ENCODE data around the gene ANKRD6.

DNA sequence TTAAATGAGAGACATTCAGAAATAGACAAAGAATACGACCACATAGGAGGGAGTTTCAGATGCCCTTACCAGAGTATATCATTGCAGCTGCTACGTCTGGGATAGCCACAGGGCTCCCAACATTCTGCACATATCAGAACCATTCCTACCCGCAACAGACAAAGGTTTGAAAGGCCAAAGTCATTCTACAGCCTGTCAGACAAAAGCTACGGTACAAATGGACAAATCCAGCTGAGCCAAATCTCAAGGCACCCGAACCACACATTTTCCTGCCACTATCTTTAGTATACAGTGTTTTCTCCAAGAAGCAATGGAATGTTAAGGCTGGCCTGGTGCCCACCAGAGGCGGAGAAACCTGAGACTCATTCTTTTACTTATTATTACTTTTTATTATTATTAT lies 236.1 kb downstream of the ANKRD6 start:
- TF ChIP-seq POLR2A (IDR thresholded peaks at IDR 0.05): no peak
- TF ChIP-seq, protein P1, sequence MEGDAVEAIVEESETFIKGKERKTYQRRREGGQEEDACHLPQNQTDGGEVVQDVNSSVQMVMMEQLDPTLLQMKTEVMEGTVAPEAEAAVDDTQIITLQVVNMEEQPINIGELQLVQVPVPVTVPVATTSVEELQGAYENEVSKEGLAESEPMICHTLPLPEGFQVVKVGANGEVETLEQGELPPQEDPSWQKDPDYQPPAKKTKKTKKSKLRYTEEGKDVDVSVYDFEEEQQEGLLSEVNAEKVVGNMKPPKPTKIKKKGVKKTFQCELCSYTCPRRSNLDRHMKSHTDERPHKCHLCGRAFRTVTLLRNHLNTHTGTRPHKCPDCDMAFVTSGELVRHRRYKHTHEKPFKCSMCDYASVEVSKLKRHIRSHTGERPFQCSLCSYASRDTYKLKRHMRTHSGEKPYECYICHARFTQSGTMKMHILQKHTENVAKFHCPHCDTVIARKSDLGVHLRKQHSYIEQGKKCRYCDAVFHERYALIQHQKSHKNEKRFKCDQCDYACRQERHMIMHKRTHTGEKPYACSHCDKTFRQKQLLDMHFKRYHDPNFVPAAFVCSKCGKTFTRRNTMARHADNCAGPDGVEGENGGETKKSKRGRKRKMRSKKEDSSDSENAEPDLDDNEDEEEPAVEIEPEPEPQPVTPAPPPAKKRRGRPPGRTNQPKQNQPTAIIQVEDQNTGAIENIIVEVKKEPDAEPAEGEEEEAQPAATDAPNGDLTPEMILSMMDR (IDR thresholded peaks at IDR 0.05 in 4 of 5, conservative IDR thresholded peaks at IDR 0.05 in 1 of 5): no peak
